CD4-positive, alpha-beta T cell treated with Interleukin-15 for 1 hour (primary cell): ENCODE measurements around the gene B3GLCT.
"Not testable (repeated sequence)": the region's sequence is repeated elsewhere in the genome, so short reads cannot be mapped to it uniquely, and the experiment has no call there.

Experiments
- DNase-seq: peaks from one replicate; pipeline ENCODE4 v3.0.0-alpha.2; 2020

The B3GLCT gene

DNA sequence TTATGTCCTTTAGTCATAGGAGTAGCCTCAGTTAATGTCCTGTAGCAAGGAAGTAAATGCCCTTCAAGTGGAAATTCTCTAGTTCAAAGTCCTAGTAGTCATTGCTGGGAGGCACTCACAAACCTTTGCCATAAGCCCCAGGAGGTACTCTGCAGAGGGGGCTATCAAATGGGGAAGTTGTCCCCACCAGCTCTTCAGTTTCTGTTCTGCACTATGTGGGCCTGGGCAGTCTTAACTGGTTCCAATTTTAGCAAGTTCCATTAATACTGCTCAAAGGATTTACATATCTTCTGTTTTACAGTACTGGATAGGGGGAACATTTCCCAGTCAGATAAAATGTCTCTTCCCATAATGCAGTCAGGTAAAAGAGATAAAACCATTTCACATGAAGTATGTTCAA is 101.3 kb downstream of the B3GLCT start:
- no peak for DNase-seq

DNA sequence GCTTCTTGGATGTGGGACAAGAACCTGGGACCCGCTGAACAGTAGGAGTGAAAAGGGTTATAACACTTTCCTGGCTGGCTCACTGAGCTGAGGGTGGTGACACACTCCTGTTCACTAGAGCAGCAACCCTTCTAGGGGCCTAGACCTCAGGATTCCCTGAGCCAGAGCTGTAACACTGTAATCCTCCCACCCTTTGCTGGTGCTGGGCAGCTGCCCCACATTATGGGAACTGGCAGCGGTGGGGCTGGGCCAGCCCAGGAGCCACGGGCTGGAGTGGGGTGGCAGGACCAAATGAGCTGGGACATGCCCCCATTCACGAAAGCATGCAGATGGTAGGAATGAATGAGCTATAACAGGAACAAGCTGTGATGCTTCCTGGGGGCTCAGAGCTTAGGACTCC is 110.6 kb downstream of the B3GLCT start:
- no peak for DNase-seq

DNA sequence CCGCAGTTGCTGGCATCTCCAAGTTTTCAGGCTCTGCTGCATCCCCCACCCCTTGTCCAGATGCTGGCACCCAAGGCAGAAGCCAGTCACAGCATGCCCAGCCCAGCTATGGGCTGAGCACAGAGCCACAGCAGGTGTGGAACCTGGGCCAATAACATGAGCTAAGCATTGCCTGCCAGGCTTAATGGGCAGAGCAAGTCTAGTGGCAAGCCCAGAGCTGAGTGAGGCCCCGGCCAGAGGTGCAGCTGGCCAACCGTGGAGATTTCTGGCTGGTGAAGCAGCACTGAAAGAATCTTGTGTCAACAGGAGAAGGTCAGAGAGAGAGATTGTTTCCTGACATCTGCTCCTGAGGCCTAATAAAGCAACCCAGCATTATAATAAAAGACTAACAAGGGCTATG is 111.0 kb downstream of the B3GLCT start:
- no peak for DNase-seq

DNA sequence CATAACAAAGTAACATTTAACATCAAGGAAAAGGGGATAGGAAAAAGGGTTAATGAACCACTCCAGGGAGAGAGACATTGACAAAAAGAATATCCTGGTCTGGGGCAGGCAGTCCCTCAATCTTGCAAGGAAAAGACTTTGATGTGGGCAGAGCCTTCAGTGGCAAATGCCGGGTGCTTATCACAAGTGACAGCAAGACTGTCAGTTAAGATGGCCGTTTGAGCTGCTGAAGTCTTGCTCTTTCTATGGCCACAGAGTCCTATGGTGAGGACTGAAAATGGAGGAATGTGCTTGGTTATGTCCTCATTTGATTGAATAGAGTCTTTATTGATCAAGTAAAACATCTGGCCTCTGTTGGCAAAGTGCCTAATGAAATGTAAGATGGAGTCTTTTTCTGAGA is 112.1 kb downstream of the B3GLCT start:
- no peak for DNase-seq

DNA sequence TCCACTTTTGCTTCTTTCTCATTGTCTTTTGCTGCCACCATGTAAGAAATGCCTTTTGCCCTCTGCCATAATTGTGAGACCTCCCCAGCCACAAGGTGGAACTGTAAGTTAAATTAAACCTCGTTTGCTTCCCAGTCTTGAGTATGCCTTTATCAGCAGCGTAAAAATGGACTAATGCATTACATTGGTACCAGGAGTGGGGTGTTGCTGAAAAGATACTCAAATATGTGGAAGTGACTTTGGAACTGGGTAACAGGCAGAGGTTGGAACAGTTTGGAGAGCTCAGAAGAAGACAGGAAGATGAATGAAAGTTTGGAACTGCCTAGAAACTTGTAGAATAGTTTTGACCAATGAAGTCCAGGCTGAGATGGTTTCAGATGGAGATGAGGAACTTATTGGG is 115.2 kb downstream of the B3GLCT start:
- no peak for DNase-seq

DNA sequence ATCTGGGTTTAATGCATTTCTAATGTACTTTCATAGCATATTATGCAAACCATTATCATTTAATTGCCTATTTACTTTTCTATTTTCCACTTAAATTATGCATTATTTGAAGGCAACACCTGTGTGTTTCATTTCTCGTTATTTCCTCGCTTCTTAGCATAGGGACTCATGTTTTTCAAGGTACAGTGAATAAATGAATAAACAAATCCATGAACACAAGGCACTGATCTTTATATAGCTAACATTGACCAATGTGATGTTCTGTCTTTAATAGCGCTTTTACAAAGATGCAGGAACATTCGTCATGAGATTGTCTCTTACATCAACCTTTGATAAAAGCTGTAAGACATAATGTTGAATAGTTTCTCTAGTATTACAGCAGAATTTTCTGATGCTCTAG is 121.2 kb downstream of the B3GLCT start:
- no peak for DNase-seq

DNA sequence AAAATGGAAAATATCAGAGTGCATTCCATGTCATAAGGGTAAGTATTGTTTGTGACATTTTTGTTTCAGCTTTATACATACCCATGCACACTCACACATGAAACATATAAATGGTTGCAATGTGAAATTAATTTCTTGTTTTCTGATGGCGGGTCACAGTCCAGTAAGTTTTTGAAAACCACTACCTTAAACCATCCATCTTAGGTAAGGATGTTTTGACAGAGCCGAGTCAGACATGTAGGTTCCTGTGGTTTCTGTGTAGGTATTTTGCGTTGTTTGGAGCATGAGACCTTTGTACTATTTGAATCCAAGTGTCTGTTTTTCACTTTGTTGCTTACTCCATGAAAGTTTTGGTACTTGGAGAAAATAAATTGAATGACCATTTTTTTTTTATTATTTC is 121.7 kb downstream of the B3GLCT start:
- no peak for DNase-seq

DNA sequence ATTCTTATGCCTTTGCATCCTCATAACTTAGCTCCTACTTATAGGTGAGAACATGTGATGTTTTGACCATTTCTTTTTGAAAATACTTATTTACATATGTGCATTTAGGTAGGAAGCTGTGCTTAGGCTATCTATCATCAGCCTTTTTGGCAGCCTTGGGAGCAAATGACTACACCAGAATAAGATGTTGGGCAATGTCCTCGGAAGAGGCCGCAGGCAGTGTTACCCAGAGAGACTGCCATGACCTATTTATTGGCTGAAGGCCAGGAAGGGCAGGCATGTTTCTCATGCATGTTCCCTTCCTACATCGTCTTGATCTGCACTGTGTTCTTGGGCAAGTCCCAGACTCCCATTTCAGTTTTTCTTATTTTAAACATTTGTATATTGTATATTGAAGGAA is 122.3 kb downstream of the B3GLCT start:
- DNase-seq: no peak

DNA sequence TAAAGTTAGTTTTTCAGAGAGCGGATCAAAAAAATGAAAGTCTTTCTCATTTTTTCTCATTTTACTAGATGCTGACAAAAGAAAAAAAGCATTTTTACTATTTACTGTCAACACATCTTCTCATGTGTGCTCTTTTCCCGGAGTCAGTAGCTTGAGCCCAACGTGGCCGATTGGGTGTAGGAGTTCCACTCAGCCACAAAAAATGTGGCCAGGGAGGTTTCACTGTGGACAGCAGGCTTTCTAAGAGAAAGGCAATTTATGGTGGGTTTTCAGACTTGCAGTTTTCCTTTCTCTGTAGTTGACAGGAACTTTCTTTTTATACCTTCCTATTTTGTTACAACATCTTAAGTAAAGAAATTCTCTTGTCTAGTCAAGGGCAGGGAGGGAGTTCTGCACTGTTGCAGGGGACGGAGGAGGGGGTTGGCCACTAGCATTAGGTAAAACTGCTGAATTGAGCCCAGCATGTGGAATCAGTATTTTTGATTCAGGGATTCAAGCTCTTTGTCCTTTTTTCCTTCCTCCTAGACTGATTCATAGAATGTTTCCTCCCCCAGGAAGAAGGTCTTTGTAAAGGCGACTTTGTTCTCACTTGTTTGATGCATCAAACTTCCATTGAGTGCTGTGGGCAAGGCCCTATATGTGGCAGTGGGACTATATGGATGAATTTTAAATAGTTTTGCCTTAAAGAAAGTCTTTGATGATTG is 123.1 kb downstream of the B3GLCT start:
- no peak for DNase-seq

DNA sequence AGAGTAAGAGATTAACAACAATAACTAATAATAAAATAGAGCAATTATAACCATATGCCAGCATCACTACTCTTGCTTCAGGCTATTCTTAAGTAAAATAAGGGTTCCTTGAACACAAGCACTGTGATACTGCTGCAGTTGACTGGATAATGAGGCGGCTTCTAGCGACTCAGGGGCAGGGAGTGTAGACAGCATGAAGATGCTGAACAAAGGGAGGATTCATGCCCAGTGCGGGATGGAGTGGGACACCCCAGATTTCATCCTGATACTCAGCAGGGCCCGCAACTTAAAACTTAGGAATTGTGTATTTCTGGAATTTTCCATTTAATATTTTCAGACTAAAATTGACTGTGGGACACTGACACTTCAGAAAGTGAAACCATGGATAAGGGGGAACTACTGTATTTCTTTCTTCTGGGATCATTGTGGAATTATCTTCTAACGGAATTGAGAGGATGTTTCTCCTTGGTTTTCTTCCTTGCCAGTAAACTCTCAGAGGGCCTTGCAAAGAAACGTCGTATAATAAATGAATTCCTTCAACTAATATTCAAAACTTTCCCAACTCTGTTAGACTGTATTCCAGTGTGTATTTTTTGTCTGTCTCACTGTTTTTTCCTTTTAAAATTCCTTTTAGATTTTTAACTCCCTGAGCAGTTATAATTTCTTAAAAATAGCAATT is 127.5 kb downstream of the B3GLCT start:
- DNase-seq: no peak

DNA sequence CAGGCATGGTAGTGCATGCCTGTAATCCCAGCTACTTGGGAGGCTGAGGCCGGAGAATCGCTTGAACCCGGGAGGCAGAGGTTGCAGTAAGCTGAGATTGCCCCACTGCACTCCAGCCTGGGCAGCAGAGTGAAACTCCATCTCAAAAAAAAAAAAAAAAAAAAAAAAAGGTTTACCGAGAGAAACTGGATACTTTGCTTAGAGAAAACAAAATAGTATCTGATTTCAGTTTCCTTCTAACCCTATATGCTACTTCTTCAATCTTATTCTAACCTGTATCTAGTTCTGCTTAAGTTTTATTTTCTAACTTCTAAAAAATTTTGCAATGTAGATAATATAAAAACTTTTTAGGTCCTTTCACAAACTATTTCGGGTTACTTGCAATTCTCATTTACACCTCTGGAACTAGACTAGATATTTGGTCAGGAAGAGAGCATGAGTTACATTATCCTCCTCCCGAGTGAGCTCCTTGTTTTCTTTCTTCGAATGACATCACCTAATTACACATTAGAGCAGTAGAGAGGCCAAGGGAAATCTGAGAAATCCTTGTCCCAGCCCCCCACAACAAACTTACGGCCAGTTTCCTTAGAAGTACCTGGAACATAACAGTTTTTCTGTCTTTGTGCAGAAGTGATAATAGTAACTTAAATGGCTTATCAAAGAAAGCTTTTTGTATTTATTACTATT is 128.9 kb downstream of the B3GLCT start:
- DNase-seq: no peak

DNA sequence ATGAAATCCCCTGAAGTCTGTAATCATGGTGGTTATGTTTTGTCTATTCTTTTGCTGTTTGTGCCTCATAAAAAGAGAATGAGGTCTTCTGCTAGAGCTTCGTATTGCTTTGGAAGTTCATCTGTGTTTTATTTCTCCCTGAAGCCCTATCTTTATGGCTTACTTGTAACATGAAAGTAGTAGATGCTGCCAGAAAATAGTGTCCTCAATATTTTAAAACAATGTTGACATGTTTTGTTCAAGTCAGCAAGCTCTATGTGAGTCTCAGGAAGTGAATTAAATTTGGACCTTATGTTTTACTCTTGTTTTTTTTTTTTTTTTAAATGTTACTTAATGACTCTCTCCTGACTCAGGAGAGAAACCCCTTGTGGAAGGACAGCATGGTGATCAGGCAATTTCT is 130.5 kb downstream of the B3GLCT start:
- no peak for DNase-seq

DNA sequence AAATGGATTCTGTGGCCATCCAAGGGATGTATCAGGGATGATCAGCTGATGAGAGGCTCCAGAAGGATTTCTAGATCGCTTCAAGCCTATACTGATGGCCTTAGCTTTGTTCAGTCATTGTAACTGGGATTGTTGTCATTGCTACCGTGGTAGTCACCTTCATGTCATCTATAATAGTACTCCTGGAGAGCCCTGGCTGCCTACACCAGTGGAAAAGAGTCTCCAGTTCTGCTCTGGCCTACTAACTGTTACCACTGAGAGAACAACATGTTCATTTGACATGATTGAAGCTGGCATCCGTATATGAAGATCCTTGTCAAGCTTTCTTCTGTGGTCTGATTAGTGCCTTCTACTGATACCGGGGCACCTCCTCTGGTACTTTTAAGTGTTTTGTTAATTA is 131.3 kb downstream of the B3GLCT start:
- no peak for DNase-seq

DNA sequence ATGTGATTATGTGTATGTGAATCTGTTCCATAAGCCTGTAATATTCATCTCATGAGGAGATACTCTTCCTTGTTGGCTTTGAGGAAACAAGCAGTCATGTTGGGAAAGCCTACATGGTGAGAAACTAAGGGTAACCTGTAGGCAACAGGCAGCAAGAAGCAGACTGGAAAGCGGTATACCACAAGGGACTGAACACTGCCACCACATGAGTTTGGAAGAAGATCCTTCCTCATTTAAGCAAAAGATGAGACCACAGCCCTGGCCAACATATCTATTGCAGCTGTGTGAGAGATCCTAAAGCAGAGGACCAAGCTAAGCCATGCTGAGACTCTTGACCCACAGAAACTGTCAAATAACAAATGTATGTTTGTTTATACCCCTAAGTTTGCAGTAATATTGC is 134.8 kb downstream of the B3GLCT start:
- no peak for DNase-seq

DNA sequence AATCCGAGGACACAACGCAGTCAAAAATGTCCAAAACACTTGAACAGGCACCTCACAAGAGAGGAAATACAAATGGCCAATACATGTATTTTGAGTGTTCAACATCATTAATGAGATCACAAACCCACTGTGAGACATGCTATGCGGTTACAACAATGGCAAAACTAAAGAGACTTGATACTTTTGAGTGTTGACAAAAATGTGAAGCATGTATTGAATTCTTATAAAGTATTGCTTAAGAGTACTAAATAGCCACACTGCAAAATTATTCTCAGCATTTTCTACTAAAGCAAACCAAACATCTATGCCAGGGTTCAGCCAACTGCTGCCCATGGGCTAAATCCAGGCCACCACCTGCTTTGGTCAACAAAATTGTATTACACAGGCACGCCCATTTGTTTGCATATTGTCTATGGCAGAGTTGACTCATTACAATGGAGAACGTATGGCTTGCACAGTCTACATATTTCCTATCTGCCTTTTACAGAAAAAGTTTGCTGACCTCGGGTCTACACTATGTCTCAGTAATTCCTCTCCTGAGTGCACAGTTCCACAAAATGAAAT is 135.3 kb downstream of the B3GLCT start:
- DNase-seq: no peak

DNA sequence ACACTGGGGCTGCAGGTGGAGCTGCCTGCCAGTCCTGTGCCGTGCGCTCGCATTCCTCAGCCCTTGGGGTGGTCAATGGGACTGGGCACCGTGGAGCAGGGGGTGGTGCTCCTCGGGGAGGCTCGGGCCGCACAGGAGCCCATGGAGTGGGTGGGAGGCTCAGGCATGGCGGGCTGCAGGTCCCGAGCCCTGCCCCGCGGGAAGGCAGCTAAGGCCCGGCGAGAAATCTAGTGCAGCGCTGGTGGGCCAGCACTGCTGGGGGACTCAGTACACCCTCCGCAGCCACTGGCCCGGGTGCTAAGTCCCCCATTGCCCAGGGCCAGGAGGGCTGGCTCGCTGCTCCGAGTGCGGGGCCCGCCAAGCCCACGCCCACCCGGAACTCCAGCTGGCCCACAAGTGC is 139.8 kb downstream of the B3GLCT start:
- not testable (repeated sequence) for DNase-seq

DNA sequence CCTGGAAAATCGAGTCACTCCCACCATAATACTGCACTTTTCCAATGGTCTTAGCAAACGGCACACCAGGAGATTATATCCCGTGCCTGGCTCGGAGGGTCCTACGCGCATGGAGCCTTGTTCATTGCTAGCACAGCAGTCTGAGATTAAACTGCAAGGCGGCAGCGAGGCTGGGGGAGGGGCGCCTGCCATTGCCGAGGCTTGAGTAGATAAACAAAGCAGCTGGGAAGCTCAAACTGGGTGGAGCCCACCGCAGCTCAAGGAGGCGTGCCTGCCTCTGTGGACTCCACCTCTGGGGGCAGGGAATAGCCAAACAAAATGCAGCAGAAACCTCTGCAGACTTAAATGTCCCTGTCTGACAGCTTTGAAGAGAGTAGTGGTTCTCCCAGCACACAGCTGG is 141.1 kb downstream of the B3GLCT start:
- DNase-seq: not testable (repeated sequence)

DNA sequence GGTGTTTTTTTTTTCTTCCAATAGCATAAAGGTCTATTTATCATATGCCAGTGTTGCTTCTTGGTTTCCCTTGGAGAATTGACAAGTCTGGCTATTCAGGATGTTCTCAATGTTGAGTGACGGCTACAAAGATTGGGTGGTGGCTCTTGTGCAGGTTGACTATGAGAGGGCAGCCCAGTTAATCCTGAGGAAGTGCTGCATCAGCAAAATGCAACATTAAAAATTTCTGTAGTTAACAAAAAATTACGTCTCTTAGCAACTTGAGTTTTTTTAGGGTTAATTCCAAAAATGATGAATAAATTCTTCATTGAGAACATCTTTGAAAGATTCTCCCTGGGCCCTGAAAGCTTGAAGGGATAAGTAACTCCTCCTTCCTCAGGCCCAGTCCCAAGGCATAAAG is 147.1 kb downstream of the B3GLCT start:
- no peak for DNase-seq

DNA sequence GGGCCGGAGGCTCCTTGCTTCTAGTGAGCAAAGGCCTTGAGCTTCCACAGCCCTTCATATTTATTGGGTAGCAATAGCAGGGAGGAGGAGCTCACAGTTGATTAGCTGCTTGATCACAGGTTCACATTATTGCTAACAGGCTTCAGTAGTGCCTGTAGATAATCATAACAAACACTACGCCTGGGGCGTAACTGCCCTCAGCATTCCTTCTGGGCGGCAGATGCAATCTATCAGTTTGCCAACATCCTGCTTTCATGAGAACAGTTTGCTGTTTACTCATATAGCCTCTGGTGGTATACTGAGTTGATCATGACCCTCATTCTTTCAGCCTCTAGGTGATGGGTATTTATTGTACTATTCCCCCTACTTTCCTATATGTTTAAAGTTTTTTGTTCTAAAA is 149.4 kb downstream of the B3GLCT start:
- DNase-seq: no peak

DNA sequence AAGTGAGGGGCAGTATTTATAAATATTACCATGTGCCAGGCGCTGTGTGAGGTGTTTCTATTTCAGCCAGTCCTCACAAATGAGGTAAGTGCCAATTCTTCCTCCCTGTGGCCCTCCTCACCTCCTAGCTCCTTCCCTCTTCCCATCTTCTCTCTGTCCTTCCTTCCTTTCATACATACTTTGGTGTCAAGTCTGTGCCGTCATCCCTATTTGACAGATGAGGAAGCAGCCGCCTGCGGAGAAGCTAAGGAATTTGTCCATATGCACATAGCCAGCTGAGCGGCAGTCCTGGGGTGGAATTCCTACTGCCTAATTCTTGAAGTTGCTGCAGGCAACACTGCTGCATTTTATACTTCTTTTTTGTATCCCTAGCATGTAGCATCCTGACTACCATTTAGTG is 150.8 kb downstream of the B3GLCT start:
- DNase-seq: no peak

DNA sequence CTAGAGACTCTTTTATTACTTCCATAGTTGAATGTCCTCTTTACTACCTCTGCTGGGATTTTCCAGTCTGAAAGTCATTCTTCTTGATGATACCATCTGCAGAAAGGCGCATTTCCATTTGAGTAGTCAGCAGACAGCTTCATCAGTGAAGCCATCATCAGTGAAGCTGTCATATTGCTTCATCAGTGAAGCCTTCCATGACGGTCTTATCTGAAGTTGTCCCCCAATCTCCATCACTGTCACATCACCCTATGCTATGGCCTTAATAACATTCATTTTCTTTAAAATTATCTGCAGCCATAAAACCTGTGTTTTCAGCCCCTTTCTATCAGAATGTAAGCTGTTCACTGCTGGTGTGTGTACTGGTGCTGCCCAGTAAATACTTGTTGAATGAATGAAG is 151.6 kb downstream of the B3GLCT start:
- DNase-seq: no peak

DNA sequence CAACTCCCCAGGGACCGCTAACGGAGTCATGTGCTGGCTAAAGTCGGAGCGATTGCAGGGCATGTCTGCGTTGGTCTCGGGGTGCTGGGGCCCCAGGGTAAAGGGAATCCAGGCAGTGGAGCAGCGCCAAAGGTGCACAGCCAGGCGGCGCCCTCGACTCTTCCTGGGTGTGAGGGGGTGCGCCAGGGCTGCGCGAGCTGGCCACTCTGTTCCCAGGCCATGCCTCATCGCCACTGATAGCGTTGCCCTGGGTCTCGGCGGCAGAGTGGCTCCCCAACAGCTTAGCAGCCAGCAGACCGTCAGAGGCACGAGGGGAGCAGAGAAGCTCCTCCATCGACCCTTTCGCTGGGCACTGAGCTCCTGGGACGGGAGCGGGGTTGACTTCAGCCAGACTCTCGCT is 152.7 kb downstream of the B3GLCT start:
- no peak for DNase-seq

DNA sequence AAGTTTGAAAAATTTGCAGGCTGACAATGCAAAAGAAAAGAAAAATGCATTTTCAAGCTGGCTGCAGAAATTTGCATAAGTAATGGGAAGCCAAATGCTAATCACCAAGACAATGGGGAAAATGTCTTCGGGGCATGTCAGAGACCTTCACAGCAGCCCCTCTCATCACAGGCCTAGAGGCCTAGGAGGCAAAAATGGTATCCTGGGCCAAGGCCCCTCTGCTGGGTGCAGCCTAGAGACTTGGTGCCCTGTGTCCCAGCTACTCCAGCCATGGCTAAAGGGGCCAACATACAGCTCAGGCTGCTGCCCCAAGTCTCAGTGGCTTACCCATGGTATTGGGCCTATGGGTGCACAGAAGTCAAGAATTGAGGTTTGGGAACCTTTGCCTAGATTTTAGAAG is 155.2 kb downstream of the B3GLCT start:
- DNase-seq: no peak

DNA sequence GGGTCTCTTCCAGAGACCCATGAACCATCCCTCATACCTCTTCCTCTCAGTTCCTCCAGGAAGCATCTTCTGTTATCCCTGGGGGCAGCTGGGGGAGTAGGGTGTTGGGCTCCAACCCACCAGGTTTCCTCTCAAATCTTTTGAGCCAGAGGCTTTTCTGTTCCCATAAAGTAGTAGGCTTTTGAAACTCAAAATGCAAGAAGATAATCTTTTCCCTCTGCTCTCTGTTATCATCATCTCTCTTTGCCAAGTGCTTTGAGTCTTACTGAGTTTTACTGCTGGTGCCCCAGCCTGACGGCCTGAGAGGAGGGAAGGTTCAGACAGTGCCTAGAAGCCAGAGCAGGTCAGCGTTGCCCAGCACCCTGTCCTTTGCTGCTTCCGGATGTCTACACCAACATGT is 157.2 kb downstream of the B3GLCT start:
- DNase-seq: no peak
